GM19328 (cell line): ENCODE results near the gene PBX3.

Experiments
- ATAC-seq: cut with Tn5 transposase; IDR thresholded peaks from one replicate; pipeline ENCODE4 v1.9.1; 2021; ENCODE audit warnings: mild to moderate bottlenecking, moderate library complexity; ENCODE audit not compliant: unreplicated experiment

Gene PBX3

DNA sequence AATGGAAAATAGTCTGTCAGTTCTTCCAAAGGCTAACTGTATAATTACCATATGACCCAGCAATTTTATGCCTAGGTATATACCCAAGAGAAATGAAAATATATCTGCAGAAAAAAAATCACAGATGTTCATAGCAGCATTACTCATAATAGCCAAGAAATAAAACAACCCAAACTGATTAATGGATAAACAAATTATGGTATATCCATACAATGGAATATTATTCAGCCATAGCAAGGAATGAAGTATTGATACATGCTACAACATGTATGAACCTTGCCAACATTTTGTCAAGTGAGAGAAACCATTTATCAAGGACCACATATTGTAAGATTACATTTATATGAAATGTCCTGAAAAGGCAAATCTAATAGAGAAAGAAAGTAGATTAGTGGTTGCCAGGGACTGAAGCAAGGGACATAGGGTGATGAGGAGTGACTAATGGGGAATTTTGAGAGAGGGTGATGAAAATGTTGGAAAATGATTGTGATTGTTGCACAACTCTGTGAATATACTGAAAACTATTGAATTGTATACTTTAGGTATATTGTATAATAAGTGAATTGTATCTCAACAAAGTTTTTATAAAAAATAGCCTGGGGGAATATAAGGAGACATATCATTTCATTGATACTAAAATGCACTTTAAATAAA is 114.4 kb downstream of the PBX3 start:
- ATAC-seq: no peak

DNA sequence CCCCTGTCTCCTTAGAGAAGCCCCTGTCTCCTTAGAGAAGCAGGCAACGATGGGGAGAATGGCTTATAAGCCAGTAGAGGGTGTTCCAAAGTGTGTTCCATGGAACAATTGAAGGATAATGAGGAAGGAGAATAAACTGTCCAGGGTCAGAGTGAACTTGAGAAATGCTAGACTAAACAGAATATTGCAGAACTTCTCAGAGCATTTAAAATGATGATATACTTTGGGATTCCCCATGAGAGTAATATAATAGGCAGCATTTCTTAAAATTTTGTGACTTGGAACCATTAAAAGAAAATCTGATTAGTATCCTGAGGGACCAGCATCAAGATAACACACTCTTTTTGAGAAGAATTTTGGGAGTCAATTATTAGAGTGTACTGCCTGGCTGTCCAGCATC is 116.8 kb downstream of the PBX3 start:
- no peak for ATAC-seq

DNA sequence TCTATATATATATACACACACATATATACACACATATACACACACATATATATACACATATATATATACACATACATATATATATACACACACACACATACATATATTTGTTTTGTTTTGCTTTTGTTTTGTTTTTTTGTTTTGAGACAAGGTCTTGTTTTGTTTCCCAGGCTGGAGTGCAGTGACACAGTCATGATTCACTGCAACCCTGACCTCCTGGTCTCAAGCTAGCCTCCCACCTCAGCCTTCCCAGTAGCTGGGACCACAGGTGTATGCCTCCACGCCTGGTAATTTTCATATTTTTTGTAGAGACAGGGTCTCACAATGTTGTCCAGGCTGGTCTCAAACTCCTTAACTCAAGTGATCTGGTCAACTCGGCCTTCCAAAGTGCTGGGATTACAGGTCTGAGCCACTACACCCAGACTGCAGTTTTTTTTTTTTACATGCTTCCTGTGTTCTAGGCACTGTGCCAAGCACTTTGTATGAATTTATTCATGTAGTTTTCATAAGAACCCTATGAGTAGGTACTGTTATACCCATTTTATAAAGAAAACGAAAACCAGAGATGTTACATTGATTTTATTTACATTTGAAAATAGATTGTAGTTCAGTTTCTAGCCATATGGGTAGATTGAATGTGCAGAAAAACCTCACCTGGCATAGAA is 120.7 kb downstream of the PBX3 start:
- ATAC-seq: no peak

DNA sequence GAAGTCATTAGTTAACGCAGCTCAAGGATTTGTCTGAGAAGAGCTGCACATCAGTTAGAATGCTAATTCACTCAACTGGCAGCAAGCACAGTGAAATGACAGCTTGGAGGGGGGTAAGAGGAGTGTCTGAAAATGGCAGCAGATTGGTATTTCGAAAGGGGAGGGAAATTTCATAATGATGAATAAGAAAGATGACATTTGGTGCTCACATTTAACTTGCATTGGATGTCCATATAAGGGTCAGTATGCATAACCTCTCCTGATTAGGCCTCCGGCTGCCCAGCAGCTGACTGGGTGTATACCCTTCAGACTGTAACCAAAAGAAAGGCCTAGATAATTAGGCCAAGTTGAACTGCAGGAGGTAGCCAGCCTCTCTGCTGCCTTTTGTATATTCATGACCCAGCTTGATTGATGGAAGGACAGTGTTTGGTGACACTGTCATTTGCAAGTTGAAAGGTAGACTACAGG is 131.0 kb downstream of the PBX3 start:
- ATAC-seq: no peak

DNA sequence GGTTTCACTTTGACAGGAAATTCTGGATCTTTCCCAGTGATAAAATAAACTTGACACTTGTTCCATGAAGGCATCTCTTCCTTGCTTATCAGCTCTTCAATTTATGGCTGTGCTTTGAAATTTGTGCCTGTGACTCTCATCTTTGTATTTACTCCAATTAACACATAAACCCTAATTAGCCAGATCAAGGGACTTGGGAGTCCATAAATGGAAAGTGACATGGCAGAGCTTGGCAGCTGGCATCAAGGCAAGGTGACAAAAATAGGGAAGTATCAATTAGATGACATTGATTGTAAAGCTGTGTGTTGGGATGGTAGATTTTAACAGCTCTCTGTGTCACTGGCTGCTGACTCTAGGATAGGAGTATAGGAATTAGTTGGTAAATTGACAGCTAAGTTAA is 133.9 kb downstream of the PBX3 start:
- no peak for ATAC-seq

DNA sequence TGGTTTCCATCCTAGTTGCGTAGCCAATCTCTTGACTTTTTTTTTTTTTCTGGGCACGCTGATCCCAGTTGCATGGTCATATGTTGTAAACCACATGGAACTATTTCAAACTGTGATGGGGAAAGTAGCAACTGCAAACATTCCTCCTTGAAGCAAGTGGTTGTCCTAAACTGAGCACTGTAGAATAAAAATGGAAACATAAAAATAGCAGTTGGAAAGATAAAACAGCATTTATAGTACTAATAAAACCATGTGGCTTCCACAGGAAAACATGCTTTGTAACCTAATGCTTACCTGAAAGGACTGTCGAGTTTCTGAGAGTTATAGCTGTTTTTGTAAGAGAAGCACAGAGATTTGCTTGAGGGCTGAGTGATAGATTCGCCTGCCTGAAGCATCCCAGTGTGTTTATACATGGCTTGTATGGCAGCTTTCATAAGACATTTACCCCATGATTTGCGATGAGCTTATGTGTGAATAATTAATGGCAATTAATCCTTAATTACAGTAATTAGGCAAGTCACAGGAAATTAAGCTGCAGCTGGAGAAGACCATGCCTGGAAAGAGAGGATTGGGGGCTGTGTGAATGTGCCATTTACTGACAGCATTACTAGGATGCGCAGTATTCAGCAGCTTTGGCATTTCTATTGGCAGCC is 136.5 kb downstream of the PBX3 start:
- ATAC-seq: no peak

DNA sequence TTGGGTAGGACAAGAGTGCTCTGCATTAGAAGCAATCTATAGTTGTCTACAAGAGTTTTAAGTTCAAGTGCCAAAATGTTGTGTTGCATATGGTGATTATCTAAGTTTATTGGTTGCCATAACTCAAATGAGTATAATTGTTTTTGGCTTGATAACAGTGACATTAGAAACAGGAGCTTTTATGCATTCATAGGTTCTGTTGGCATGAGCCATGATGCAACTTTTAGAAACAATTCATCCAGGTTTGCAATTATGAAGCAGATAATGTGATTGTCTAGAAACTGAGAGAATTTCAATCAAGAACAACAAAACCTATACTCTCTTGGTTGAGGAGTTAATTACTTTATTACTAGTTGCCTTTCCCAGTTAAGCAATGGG is 137.0 kb downstream of the PBX3 start:
- no peak for ATAC-seq

DNA sequence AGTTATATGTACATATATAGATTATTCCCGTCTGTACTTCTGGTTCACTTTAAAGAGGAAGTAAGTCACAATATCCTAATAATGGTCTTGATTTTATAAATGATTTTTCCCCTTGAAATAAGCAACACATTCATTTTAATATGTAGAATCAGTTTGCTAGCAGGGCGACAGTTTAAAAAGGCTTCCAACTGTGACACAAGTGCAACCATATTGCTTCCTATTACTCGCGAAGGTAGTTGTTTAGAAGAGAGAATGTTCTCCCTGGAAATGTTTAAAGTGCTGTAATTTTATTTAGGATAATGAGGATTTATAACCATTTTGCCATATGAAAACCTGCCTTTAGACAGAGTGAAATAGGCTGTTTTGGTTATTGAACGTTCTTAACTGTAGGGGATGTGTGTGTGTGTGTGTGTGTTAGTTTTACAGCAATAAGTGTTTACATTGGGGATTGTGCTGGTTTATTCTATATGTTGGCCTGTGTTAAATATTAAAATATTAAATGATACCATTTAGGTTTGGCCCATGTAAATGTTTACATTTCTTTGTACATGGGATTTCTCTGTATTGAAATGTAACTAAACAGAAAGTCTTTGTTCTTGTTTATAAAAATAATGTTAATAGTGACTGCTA is 138.3 kb downstream of the PBX3 start:
- ATAC-seq: no peak

DNA sequence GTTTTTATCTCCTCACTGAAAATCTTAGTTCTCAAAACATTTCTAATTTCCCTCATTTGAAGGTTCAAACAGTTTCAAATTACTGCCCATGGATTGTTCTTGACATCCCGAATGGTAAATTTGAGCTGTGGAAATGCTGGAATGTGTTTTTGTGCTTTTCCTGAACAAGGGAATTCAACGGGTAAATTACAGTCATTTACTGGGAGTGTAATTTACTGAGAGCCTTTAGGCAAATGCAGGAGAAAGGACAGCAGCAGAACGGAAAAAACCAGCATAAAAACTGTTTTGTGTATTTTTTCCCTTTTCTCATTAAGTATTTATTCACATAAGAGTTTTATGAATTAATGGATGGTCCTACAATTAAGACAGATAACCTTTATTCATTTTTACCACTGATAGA is 139.2 kb downstream of the PBX3 start:
- ATAC-seq: no peak

DNA sequence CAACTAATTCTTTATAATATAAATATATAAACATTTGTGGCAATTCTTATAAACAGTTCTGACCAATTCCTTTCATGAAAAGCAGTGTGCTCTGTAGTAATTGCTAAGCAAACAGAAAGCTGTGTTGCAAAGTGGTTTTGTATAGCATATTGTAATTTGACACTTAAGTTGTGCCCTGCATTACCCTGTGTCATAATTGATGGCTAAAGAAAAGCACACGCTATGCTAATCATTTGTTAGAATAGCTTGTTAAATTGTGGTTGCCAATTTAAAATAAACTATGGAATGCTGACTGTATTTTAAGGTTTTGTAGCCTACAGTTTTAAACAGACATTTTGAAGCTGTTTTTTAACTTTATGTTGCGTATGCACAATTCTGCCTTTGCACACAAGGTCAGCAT is 140.0 kb downstream of the PBX3 start:
- no peak for ATAC-seq

DNA sequence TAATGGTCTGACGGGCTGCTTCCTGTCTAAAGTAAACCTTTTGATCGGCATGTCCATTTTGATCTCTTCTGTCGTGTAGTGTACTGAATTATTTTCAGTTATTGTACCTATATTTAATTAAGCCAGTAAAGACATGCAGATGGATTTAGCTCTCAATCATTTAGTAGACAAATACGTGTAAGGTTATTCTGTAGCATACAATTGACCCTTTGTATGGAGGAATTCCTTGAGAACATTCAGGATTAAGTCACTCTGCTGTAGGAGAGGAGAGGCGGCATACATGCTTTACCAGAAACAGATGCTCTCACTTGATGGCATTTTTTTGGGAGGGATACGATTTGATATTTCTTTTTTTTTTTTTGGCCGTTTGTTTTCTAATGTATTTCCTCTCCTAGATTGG is 141.0 kb downstream of the PBX3 start:
- ATAC-seq: no peak

DNA sequence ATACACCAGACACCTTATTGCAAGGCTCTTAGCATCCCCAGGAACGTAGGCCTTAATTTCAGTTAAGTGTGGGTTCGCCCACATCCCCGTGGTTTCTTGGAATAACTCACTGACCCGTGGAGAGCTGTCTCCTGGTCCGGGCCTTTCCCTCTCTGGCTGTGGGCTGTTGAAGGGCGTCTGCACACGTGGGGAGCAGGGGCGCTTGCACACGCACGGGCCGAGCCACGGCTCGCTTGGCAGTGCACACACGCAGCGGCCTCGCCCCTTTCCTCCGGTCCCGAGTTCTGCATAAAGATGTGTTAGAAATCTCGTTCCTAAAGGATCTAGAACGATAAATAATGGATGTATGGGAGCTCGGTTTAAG is 141.9 kb downstream of the PBX3 start:
- ATAC-seq: no peak

DNA sequence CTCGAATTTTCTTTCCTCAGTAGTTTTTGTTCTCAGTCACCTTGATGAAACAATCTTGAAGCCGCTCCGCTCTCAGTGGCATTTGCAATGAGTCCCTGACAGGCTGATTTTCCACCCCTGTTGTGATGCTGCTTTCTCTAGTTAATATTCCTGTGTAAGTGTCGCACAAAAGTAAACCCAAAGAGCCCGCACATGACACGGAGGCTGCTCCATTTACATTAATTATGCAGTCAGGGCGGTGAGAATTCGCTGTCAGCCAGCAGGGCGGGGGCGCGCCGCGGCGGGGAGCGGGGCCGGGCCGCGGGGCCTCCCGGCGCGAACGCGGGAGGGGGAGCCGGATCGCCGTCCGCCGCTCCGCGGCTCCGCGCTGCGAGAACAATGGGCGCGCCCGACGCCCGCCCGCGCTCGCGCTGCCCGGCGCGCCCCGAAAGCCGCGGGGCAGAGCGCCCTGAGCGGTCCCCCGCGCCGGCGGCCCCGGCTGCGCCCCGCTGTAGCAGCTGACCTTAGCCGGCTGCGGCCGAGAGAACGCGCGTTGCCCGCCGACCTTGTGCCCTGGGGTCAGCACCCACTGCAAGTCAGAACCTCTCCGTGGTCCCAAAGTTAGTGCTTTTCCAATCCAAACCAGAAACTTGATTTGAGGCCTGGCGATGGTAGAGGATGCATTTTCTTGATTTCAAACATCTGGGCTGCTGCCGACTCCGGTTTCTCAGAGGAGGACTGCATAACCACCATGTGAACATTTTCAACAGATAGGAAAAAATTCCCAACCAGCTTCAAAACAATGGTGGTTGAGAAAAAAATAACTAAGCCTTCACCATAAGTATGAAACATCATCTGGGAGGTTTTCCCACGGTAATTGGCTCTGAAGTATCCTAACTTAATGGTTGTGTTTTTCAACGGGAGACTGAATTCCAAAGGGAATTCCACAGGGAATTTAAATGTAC is 142.6 kb downstream of the PBX3 start:
- ATAC-seq: no peak

DNA sequence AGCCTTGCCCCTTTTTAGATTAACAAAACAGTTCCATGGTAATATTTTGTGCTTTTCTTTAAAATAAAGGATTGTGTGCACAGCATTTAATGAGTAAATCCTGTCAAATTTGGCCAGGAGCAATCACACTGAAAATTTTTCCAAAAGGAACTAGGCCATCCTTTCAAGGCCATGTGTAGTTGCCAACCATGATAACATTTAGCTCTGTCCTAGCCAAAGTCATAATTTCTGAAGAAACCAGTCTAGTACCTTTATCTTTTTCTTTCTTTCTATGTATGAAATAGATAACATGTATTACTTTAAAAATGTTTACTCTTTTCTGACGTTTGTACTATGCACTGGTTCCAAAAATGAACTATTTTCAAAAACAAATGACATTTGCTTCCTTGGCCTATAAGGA is 143.7 kb downstream of the PBX3 start:
- no peak for ATAC-seq

DNA sequence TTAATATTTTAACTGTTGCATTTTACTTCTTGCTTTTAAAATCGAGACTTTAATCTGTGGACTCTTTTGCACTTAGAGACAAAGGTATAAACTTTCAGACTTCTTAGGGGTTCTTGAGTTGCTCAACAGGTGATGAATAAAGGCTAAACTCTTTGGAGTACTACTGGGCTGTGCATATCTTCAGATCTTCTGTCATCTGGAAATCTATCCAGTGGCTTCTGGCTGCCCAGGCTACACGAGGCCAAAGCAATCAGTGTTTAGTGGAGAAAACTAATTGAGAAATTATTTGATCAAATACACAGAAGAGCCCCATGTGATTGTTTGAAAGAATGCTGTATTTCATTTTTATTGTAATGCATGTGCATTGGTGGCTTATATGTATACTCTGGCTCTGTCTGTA is 146.1 kb downstream of the PBX3 start:
- ATAC-seq: no peak

DNA sequence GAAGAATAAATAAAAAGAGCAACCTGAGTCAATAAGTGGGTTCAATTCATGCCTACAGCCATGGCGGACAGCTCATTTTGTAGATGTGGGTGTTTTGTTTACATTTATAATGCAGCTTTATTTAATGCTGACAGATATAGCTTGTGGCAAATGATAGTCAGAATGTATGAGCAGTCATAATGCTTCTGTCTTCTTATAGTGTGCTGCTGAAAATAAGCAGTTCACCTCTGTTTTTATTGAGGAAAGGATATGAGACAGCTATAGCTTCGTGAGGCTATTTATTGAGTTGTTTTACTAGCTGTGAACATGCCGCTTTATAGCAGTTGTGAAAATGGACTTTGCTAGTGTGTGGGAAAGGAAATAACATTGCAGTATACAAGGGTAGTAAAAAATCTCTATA is 147.4 kb downstream of the PBX3 start:
- ATAC-seq: no peak

DNA sequence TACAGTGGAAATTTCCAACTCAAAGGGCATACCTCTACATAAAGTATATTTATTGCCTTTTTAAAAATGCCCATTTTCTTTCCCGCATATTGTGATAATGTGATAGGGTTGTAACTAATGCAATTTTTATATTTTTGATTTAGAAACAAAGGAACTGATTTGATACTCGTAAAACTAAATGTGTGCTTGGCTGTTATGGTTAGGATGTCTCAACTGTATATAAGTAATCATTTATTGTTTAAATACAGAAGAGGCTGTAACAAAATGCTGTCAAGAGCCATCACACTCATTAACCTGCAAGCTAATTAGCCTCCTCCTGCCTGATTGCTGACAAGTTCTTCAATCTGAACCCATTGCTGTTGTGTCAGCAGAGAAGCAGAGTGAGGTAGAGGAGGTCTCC is 149.2 kb downstream of the PBX3 start:
- ATAC-seq: no peak

DNA sequence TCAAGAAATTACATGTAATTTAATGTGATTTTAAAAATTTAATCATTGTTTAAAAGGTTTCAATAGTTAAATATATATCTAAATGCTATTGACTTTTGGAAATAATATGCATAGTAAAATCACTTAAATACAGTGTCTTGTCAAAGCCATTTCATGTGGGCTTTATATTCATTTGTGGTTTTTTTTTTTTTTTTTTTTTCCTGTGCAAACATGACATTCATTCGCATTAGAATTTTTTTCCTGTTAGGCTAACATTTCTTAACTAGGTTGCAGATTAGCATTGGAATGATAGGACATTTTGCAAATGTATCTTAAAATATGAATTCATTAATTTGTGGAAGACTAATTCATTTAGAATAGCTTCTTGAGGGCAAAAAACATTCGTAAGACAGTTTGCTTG is 149.8 kb downstream of the PBX3 start:
- no peak for ATAC-seq

DNA sequence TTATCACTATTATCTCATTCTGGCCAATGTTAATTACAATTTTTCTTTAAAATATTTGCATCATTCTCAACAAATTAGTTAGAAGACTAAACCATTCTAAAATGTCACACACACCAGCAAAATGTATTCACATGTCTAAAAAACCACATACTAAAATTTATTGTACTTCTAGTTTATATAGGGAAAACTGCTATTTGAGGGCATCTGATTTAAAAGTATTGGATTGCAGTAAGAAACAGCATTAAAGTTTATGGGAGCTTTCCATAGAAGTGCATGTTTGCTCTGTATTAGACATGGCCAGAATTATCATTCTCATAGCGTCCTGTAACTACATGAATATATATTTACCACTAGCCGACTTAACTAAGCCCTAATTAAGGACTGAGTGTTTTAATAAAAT is 150.3 kb downstream of the PBX3 start:
- ATAC-seq: no peak

DNA sequence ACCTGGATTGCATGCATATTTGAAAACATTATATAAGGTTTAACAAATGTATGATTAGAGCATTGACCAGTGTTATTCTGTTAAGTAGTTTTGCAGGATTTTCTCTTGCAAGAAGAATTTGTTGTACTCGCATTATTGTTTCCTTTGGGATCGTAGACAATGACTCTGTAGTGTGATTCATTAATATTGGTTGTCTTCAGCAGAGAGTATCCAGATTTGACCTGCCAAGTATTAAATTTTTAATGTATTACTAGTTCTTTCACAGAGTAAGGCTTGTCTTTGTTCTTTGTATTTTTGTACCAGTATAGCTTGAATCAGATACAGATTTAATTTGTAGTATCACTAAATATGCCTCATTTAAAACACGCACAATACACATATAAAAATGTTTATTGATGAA is 155.0 kb downstream of the PBX3 start:
- ATAC-seq: no peak
